HEK293 (cell line): Measurements from ENCODE around the gene LPP.

ENCODE experiments used
- CTCF ChIA-PET: fragments of 350-600 bp; formaldehyde crosslinking; extraction: SDS; loops from one replicate; lab custom pipeline; 2021; ENCODE audit warnings: antibody characterized with exemption; lab: Yijun Ruan, JAX
- POLR2A ChIA-PET: fragments of 300-600 bp; formaldehyde crosslinking; extraction: SDS; loops from one replicate; lab custom pipeline; 2020; ENCODE audit warnings: antibody characterized with exemption, inconsistent platforms; lab: Yijun Ruan, JAX
- H3K27ac ChIP-seq: fragments of 200-500 bp; sonication (Bioruptor generic); 2 replicates; pipeline ENCODE4 v1.5.1; 2014; ENCODE audit warnings: low read depth, low read length, control low read depth, inconsistent platforms; ENCODE audit errors: extremely low read depth
- H3K36me3 ChIP-seq, 2 experiments: fragments of 200-500 bp in 1 of 2; sonication (Bioruptor generic) in 1 of 2; 1 replicate in 1 of 2; 2 replicates in 1 of 2; pipeline ENCODE4 v1.5.1; 2014 to 2017; ENCODE audit warnings: inconsistent platforms in 2 of 2, low read length in 2 of 2; ENCODE audit not compliant: control insufficient read depth in 2 of 2, insufficient read depth in 1 of 2
- H3K4me1 ChIP-seq: fragments of 200-500 bp; sonication (Bioruptor generic); 2 replicates; pipeline ENCODE4 v1.5.1; 2014; ENCODE audit warnings: mild to moderate bottlenecking, low read length, inconsistent platforms; ENCODE audit not compliant: control insufficient read depth, insufficient read depth
- H3K4me3 ChIP-seq: 2 replicates; pipeline ENCODE4 v1.5.1; 2011; ENCODE audit warnings: low read depth, mild to moderate bottlenecking, control low read depth, low read length, moderate library complexity
- H3K9me3 ChIP-seq: fragments of 200-500 bp; sonication (Bioruptor generic); 2 replicates; pipeline ENCODE4 v1.5.1; 2014; ENCODE audit warnings: low read depth, low read length, inconsistent platforms; ENCODE audit not compliant: control insufficient read depth, insufficient read depth
- FEZF1 ChIP-seq: fragments of 450-650 bp; formaldehyde crosslinking; IDR thresholded peaks from 2 replicates; pipeline ENCODE4 v1.5.1; 2016; ENCODE audit warnings: missing biosample characterization, missing genetic modification characterization
- GLIS2 ChIP-seq: fragments of 450-650 bp; formaldehyde crosslinking; IDR thresholded peaks from 2 replicates; pipeline ENCODE4 v1.5.1; 2016; ENCODE audit warnings: missing biosample characterization, missing genetic modification characterization
- HOXD13 ChIP-seq: sonication (generic); formaldehyde crosslinking; IDR thresholded peaks from 2 replicates; pipeline ENCODE4 v1.8.0; 2022; ENCODE audit warnings: missing genetic modification reagents, borderline replicate concordance
- KLF7 ChIP-seq: fragments of 450-650 bp; formaldehyde crosslinking; IDR thresholded peaks from 2 replicates; pipeline ENCODE4 v1.5.1; 2016; ENCODE audit warnings: missing biosample characterization, missing genetic modification characterization, borderline replicate concordance
- MEIS1 ChIP-seq: sonication (generic); formaldehyde crosslinking; IDR thresholded peaks from 2 replicates; pipeline ENCODE4 v1.8.1; 2022; ENCODE audit warnings: missing genetic modification reagents, mild to moderate bottlenecking, borderline replicate concordance
- RBAK ChIP-seq: fragments of 450-650 bp; formaldehyde crosslinking; IDR thresholded peaks from 2 replicates; pipeline ENCODE4 v1.5.1; 2016; ENCODE audit warnings: missing biosample characterization, missing genetic modification characterization
- SCRT1 ChIP-seq: fragments of 450-650 bp; formaldehyde crosslinking; IDR thresholded peaks from 2 replicates; pipeline ENCODE4 v1.5.1; 2016; ENCODE audit warnings: missing biosample characterization, missing genetic modification characterization, borderline replicate concordance
- ZBTB7A ChIP-seq: fragments of 450-650 bp; formaldehyde crosslinking; IDR thresholded peaks from 2 replicates; pipeline ENCODE4 v1.5.1; 2016; ENCODE audit warnings: low read depth, missing biosample characterization, missing genetic modification characterization
- ZBTB8A ChIP-seq: fragments of 450-650 bp; formaldehyde crosslinking; IDR thresholded peaks from 2 replicates; pipeline ENCODE4 v1.5.1; 2016; ENCODE audit warnings: missing biosample characterization, missing genetic modification characterization
- ZNF121 ChIP-seq: fragments of 450-650 bp; formaldehyde crosslinking; IDR thresholded peaks from 2 replicates; pipeline ENCODE4 v1.5.1; 2016; ENCODE audit warnings: missing biosample characterization, missing genetic modification characterization
- ZNF223 ChIP-seq: fragments of 450-650 bp; formaldehyde crosslinking; IDR thresholded peaks from 2 replicates; pipeline ENCODE4 v1.5.1; 2016; ENCODE audit warnings: missing biosample characterization, missing genetic modification characterization
- ZNF24 ChIP-seq: fragments of 450-650 bp; formaldehyde crosslinking; IDR thresholded peaks from 2 replicates; pipeline ENCODE4 v1.5.1; 2016; ENCODE audit warnings: missing biosample characterization, missing genetic modification characterization
- ZNF529 ChIP-seq: fragments of 450-650 bp; formaldehyde crosslinking; IDR thresholded peaks from 2 replicates; pipeline ENCODE4 v1.5.1; 2017; ENCODE audit warnings: missing genetic modification characterization, missing biosample characterization; ENCODE audit not compliant: insufficient replicate concordance
- ZNF548 ChIP-seq: fragments of 450-650 bp; formaldehyde crosslinking; IDR thresholded peaks from 2 replicates; pipeline ENCODE4 v1.5.1; 2016; ENCODE audit warnings: missing biosample characterization, missing genetic modification characterization
- ZNF621 ChIP-seq: fragments of 450-650 bp; formaldehyde crosslinking; IDR thresholded peaks from 2 replicates; pipeline ENCODE4 v1.5.1; 2017; ENCODE audit warnings: missing biosample characterization, missing genetic modification characterization
- ZNF658 ChIP-seq: fragments of 450-650 bp; formaldehyde crosslinking; IDR thresholded peaks from 2 replicates; pipeline ENCODE4; 2016; ENCODE audit warnings: missing biosample characterization, missing genetic modification characterization
- ZNF660 ChIP-seq: fragments of 450-650 bp; IDR thresholded peaks from 2 replicates; pipeline ENCODE4 v1.5.1; 2018; ENCODE audit warnings: missing biosample characterization, mild to moderate bottlenecking, missing genetic modification characterization
- ZNF843 ChIP-seq: fragments of 450-650 bp; formaldehyde crosslinking; IDR thresholded peaks from 2 replicates; pipeline ENCODE4 v1.5.1; 2016; ENCODE audit warnings: missing biosample characterization, missing genetic modification characterization
- ZSCAN23 ChIP-seq: fragments of 450-650 bp; formaldehyde crosslinking; IDR thresholded peaks from 2 replicates; pipeline ENCODE4 v1.5.1; 2016; ENCODE audit warnings: missing biosample characterization, missing genetic modification characterization
- TF ChIP-seq, protein P1 (sequence below): fragments of 450-650 bp; formaldehyde crosslinking; IDR thresholded peaks from 2 replicates; pipeline ENCODE4 v1.5.1; 2016; ENCODE audit warnings: missing biosample characterization, missing genetic modification characterization
- TF ChIP-seq, protein P2 (sequence below): fragments of 450-650 bp; formaldehyde crosslinking; IDR thresholded peaks from 2 replicates; pipeline ENCODE4 v1.5.1; 2017; ENCODE audit warnings: missing biosample characterization, missing genetic modification characterization
- TF ChIP-seq, protein P3 (sequence below): fragments of 450-650 bp; IDR thresholded peaks from 2 replicates; pipeline ENCODE4 v1.5.1; 2018; ENCODE audit warnings: missing biosample characterization, mild to moderate bottlenecking, missing genetic modification characterization

The LPP gene

DNA sequence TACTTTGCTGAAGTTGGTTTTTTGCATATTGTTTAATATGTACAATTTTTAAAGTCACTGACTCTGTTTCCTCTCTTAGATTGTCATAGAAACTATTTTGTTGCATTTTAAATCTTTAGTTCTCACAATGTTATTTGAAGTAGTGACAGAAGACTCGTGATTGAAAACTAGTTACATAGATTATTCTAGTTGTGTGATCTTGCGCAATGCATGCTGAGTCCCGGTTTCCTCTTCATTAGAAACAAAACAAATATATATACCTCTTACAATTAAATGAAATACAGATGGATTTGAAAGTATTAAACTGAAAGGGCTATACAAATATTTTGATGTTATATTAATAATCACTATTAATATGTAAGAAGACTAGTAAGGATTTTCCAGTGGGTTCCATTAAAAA lies 333.0 kb downstream of the LPP start:
- no peaks in the 10 kb centered on the region for H3K9me3 ChIP-seq
- H3K36me3 ChIP-seq: peaks cover 0 to 5% of the 10 kb centered on the region in 2 experiments; a peak in 1 of 3 replicates
- no peak overlapping the region for H3K27ac ChIP-seq
- ChIA-PET POLR2A (no interaction called here), CTCF (interaction anchor here (0.6 kb wide), 1 partner anchor 23 kb away, joined by 3 read pairs; no protein-coding TSS in a partner anchor)
- TF ChIP-seq ZNF660 (tag by site-specific recombination): no peak
- no peak for TF ChIP-seq ZSCAN23 (tag by site-specific recombination)
- no peak for TF ChIP-seq ZNF658 (tag by site-specific recombination)
- TF ChIP-seq, protein P1, sequence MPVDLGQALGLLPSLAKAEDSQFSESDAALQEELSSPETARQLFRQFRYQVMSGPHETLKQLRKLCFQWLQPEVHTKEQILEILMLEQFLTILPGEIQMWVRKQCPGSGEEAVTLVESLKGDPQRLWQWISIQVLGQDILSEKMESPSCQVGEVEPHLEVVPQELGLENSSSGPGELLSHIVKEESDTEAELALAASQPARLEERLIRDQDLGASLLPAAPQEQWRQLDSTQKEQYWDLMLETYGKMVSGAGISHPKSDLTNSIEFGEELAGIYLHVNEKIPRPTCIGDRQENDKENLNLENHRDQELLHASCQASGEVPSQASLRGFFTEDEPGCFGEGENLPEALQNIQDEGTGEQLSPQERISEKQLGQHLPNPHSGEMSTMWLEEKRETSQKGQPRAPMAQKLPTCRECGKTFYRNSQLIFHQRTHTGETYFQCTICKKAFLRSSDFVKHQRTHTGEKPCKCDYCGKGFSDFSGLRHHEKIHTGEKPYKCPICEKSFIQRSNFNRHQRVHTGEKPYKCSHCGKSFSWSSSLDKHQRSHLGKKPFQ (tag by site-specific recombination): no peak
- no peak for TF ChIP-seq ZNF548 (tag by site-specific recombination)
- TF ChIP-seq ZNF24: no peak
- no peak for TF ChIP-seq HOXD13
- TF ChIP-seq MEIS1 (CRISPR knock-in tag): no peak
- no peak for TF ChIP-seq ZBTB8A (tag by site-specific recombination)
- TF ChIP-seq ZNF223 (tag by site-specific recombination): no peak
- TF ChIP-seq ZNF529 (tag by site-specific recombination): no peak
- TF ChIP-seq ZNF621 (tag by site-specific recombination): no peak
- TF ChIP-seq, protein P2, sequence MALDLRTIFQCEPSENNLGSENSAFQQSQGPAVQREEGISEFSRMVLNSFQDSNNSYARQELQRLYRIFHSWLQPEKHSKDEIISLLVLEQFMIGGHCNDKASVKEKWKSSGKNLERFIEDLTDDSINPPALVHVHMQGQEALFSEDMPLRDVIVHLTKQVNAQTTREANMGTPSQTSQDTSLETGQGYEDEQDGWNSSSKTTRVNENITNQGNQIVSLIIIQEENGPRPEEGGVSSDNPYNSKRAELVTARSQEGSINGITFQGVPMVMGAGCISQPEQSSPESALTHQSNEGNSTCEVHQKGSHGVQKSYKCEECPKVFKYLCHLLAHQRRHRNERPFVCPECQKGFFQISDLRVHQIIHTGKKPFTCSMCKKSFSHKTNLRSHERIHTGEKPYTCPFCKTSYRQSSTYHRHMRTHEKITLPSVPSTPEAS (tag by site-specific recombination): no peak
- H3K4me1 ChIP-seq: no peaks in the 10 kb centered on the region
- no peak overlapping the region for H3K4me3 ChIP-seq

DNA sequence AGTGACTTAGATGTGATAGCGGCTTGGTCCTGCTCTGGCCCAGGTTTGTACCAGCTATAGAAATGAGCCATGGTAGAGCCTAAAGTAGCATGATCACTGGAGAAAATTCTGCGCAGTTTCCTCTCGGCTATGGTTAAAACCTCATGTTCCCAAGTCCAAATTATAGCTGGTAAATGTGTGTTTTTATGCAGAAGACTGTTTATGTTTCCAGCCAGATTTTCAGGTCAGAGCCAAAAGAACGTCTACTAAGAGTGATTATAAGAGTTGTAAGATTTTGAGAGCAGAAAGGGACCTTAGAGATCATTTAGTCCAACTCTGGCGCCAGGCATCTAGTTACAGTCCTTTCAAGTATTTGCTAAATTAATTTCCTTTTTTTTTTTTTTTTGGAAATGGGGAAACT lies 333.7 kb downstream of the LPP start:
- Histone ChIP-seq H3K27ac (no peak overlapping the region), H3K36me3 (peaks cover 0 to 5% of the 10 kb centered on the region in 2 experiments; a peak in 1 of 3 replicates), H3K4me3 (no peak overlapping the region), H3K9me3 (no peaks in the 10 kb centered on the region), H3K4me1 (no peaks in the 10 kb centered on the region)
- POLR2A ChIA-PET: no interaction called here
- CTCF ChIA-PET: no interaction called here
- TF ChIP-seq GLIS2 (tag by site-specific recombination) (no peak), RBAK (tag by site-specific recombination) (no peak), SCRT1 (tag by site-specific recombination) (no peak), ZBTB7A (tag by site-specific recombination) (no peak), ZNF843 (no peak), FEZF1 (tag by site-specific recombination) (no peak), KLF7 (tag by site-specific recombination) (no peak), ZNF121 (tag by site-specific recombination) (no peak)
- TF ChIP-seq, protein P3, sequence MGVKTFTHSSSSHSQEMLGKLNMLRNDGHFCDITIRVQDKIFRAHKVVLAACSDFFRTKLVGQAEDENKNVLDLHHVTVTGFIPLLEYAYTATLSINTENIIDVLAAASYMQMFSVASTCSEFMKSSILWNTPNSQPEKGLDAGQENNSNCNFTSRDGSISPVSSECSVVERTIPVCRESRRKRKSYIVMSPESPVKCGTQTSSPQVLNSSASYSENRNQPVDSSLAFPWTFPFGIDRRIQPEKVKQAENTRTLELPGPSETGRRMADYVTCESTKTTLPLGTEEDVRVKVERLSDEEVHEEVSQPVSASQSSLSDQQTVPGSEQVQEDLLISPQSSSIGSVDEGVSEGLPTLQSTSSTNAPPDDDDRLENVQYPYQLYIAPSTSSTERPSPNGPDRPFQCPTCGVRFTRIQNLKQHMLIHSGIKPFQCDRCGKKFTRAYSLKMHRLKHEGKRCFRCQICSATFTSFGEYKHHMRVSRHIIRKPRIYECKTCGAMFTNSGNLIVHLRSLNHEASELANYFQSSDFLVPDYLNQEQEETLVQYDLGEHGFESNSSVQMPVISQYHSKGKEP (tag by site-specific recombination): no peak
- TF ChIP-seq, protein P1 (tag by site-specific recombination): no peak
